CD4-positive, alpha-beta T cell treated with Interleukin-21 for 1 hour (primary cell): ENCODE measurements around the gene CRTC1.
"Not testable (repeated sequence)": the region's sequence is repeated elsewhere in the genome, so short reads cannot be mapped to it uniquely, and the experiment has no call there.

ENCODE experiments used
- DNase-seq: peaks from one replicate; pipeline ENCODE4 v3.0.0-alpha.2; 2020

Gene CRTC1

DNA sequence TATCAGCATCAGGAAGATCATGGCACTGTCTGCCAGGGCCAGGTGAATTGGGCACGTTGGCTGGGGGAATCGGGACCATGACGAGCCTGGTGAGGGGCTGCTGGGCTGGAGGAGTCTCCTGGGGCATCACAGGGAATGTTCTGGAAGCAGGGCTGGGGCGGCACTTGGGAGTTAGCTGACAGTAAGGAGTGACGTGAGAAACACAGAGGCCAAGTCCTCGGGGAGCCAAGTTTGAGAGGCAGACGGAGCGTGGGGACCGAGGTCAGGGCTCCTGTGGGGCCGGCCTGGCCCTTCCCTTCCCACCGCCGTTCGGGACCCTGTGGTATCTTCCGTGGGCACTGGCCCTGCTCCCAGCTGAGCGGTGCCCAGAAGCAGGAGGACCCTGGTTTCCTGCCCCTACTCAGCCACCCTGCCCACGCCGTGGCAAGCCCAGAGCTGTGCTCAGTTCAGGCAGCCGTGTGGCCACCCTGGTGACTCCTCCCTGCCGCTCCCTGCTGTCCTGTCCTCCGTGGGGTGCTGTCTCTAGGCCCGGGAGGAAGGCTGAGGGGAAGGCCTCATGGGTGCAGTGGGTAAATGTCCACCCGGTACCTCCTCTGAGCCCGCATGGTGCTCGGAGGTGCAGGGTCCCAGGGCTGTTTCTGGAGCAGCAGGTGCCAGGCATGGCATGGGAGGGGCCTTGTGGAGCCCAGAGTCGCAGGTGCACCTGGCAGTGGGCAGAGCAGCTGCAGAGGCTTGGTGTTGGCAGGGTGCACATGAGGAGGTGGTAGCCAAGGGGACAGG is 25.2 kb downstream of the CRTC1 start:
- DNase-seq: no peak

- DNase-seq: no peak
Observed at GRCh38 chr19:18709546-18709945, 26.1 kb downstream of the CRTC1 start.

GRCh38 chr19:18710186-18710585 is 26.7 kb downstream of the CRTC1 start:
- DNase-seq: no peak

DNA sequence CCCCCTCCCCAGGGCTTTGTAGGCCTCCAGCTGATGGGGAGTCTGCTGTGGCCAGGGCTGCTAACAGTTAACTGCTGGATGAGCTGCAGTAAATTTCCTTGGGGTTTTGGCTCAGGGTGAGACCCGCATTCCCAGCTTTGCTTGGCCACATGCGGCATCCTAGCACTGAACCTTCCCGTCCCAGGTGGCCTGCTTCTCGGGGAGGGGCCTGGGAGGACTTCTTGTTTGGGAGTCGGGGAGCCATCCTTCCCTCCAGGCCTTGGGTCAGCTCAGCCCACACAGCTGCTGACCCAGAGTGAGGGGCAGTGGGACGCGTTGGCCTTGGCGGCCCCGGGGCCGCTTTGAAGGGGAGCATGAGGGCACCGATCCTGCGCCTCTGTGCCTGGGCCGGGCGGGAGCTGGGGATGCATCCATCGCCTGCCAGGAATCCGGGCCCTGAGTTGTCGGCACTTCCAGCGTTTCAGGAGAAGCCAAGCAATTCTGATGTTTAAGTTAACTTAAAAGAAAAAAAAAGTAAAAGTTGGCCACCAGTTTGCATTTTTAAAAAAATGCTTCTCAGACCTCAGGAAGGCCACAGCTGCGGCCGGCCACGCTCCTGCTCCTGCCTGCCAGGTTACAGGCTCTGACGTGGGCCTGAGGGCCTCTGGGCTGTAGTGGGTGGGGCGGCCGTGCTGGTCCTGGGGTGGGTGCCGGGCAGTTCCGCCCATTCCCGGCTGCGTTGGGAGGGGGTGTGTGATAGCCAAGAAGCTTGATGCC is 27.7 kb downstream of the CRTC1 start:
- DNase-seq: no peak

DNA sequence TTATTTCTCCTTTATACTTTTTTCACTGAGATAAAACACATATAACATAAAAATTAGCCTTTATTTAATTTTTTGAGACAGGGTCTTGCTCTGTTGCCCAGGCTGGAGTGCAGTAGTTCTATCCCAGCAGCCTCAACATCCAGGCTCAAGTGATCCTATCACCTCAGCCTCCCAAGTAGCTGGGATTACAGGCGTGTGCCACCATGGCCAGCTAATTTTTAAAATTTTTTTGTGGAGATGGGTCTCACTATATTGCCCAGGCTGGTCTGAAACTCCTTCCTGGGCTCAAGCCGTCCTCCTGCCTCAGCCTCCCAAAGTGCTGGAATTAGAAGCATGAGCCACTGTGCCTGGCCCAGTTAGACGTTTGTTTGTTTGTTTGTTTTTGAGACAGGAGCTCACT is 28.4 kb downstream of the CRTC1 start:
- no peak for DNase-seq

DNA sequence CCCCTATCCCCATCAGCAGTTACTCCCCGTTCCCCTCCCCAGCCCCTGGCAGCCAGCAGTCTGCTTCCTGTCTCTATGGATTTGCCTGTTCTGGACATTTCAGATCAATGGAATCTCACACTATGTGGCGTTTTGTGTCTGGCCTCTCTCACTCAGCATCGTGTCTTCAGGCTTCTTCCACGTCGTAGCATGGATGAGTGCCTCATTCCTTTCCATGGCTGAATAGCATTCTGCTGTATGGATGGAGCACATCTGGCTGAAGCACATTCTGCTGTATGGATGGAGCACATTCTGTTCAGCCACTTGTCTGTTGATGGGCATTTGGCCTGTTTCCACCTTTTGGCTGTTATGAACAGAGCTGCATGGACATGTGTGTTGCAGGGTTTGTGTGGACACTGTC is 29.5 kb downstream of the CRTC1 start:
- DNase-seq: no peak

- DNase-seq: no peak
Observed at GRCh38 chr19:18713550-18714117, 30.2 kb downstream of the CRTC1 start.

GRCh38 chr19:18715416-18715815 is 31.9 kb downstream of the CRTC1 start:
- DNase-seq: no peak

DNA sequence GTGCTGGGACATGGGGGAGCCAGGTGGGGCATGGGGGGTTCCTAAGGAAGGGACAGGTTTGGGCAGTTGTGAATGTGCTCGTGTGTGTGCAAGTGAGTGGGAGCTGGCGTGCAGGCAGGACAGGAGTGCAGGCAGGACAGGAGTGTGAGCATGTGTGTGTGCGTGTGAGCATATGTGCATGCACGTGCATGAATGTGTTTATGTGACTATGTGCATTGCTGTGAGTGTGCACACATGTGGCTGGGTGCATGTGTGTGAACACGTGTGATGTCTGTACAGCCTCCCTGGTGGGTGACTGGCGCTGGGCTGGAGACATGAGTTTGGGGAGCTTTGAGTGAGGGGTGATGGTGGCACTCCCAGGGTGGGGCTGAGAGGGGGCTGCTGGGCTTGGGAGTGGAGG is 33.4 kb downstream of the CRTC1 start:
- DNase-seq: no peak

- no peak for DNase-seq
Observed at GRCh38 chr19:18717601-18718000, 34.1 kb downstream of the CRTC1 start.

DNA sequence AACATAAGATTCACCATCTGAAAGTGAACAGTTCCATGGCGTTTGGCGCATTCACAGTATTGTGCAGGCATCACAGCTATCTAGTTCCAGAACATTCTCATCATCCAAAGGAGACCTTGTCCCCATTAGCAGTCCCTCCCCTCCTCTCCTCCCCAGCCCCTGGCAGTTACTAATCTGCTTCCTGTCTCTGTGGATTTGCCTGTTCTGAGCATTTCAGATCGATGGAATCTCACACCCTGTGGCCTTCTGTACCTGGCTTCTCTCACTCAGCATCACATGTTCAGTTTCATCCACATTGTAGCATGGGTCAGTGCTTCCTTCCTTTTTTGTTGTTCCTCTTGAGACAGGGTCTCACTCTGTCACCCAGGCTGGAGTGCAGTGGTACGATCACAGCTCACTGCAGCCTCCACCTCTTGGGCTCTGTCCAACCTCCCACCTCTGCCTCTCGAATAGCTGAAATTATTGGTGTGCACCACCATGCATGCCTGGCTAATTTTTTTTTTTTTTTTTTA is 34.6 kb downstream of the CRTC1 start:
- DNase-seq: no peak

DNA sequence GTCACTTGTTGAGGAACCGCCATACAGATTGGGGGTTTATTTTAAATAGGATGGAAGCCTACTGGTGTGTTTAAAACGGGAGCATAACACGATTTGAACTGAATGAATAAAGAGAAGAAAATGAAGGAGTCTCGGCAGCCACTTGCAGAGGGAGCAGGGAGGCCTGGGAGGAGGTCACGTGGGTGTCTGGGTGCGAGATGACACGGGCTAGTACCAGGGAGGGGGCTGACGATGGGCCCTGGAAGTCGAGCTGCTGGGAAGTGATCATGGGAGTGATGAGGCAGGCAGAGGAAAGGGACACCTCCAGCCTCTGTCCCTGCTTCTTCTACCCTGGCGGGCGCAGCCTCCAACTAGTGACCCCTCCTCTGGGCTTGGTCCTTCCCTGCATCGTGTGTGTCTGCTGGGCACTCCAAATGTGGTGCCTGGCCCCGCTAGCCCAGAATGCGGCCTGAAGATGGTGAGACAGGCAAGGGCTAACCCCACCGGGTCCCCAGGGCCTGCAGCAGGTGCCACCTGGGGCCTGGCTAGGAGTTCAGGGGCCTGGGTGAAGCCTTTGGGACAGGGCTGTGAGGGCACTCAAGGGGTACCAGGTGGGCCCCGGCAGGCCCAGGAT is 35.5 kb downstream of the CRTC1 start:
- no peak for DNase-seq

DNA sequence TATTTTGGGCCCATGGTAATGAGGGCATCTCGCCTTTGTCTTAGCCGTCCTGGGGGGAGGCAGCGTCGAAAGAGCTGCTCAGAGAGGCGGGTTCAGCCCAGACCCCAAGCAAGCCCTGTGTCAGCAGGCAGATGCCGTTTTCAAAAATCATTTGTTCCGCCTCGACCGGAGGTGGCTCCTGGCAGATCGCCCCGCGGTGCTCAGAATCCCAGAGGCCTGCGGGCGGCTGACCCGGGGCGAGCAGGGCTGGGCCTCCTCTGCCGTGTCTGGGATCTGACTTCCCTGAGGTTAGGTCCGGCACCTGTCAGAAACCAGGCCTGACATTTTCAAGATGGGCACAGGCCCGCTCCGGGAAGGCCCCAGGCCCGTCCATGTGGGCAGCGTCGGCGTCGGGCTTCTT is 36.1 kb downstream of the CRTC1 start:
- no peak for DNase-seq

GRCh38 chr19:18723871-18724377 is 40.4 kb downstream of the CRTC1 start:
- DNase-seq: no peak

DNA sequence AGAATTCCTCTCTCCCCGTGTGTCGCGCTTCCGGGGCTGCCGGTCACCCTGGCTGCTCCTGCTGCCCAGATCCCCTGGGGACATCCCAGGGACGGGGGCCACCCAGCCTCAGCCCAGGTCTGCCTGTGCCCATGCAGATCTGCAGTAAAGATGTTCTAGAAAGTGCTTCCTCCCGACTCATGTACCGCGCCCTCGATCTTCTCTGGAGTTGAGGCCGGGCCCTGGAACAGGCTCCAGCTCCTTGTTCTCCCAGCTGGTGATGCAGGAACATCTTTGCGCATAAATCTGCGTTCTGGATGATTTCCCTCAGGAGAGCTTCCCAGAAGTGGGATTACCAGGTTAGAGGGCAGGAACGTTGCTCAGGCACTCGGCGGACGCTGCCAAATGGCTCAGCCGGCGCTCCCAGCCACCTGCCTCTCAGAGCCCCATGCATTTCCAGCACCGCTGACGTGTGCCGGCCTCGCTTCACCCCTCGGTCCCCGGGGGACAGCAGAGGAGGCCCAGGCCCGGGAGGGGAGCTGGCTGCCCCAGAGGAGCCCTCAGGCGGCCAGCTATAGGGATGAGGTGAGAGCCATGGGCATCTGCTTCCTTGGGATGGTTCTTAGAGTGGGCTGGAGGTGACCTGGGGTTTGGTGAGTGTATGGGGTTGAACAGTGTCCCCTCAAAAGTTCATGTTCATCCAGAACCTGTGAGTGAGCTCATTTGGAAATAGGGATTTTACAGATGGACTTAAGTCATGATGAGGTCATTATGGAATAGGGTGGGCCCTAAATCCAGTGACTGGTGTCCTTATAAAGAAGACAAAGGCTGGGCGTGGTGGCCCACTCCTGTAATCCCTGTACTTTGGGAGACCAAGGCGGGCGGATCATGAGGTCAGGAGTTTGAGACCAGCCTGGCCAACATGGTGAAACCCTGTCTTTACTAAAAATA is 42.6 kb downstream of the CRTC1 start:
- no peak for DNase-seq

DNA sequence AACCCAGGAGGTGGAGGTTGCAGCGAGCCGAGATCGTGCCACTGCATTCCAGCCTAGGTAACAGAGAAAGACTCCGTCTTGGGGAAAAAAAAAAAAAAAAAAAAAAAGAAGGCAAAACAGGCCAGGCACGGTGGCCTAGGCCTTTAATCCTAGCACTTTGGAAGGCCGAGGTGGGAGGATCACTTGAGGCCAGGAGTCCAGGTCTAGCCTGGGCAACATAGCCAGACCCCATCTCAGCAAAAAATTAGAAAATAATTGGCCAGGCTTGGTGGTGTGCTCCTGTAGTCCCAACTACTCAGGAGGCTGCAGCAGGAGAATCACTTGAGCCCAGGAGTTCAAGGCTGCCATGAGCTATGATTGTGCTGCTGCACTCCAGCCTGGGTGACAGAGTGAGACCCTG is 43.4 kb downstream of the CRTC1 start:
- DNase-seq: no peak

DNA sequence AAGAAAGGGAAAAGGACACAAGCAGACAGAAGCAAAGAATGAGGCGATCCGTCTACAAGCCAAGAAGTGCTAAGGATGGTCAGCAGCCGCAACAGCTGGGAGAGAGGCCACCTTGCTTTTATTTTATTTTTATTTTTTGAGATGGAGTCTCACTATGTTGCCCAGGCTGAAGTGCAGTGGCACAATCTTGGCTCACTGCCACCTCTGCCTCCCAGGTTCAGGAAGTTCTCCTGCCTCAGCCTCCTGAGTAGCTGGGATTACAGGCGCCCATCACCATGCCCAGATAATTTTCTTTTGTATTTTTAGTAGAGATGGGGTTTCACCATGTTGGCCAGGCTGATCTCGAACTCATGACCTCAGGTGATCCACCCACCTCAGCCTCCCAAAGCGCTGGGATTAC is 44.1 kb downstream of the CRTC1 start:
- DNase-seq: not testable (repeated sequence)

- no peak for DNase-seq
Observed at GRCh38 chr19:18729933-18730530, 46.6 kb downstream of the CRTC1 start.

GRCh38 chr19:18730885-18731513 is 47.5 kb downstream of the CRTC1 start:
- no peak for DNase-seq

- no peak for DNase-seq
Observed at GRCh38 chr19:18731562-18732008, 48.1 kb downstream of the CRTC1 start.

DNA sequence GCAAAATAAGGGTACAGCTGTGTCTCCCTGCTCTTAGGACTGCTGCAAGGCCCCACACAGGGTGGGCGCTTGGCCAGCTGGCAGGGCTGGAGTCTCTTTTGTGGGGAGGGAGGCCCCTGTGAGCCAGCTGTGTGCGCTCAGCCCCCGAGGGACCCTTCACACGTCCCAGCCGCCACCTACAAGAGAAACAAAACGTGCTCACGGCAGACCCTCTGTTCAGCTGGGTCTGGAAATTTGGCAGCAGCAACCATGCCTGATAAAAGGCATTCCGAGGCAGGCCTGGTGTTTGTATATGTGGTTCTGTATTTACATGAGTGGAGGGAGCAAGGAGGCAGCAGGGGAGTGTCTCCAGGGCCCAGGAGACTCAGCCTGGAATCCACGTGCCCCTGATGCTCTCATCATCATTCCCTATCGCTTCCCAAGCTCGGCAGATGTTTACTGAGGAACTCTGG is 49.7 kb downstream of the CRTC1 start:
- no peak for DNase-seq
